ENCODE measurements around the gene NMNAT1.

DNA sequence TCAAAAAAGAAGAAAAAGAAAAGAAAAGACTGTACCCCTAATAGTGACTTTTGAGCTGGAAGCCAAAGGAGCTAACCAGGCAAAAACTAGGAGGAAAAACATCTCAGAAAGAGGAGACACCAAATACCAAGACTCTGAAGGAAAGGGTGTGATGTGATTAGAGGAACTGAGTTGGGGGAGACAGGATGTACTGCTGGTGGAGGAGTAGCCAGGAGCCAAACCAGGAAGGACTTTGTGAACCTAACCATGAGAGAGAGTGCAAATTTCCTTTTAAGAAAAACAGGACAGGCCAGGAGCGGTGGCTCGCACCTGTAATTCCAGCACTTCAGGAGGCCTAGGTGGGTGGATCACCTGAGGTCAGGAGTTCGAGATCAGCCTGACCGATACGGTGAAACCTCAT, 49.6 kb downstream of the NMNAT1 start:
- TF ChIP-seq, protein P1, sequence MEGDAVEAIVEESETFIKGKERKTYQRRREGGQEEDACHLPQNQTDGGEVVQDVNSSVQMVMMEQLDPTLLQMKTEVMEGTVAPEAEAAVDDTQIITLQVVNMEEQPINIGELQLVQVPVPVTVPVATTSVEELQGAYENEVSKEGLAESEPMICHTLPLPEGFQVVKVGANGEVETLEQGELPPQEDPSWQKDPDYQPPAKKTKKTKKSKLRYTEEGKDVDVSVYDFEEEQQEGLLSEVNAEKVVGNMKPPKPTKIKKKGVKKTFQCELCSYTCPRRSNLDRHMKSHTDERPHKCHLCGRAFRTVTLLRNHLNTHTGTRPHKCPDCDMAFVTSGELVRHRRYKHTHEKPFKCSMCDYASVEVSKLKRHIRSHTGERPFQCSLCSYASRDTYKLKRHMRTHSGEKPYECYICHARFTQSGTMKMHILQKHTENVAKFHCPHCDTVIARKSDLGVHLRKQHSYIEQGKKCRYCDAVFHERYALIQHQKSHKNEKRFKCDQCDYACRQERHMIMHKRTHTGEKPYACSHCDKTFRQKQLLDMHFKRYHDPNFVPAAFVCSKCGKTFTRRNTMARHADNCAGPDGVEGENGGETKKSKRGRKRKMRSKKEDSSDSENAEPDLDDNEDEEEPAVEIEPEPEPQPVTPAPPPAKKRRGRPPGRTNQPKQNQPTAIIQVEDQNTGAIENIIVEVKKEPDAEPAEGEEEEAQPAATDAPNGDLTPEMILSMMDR (IDR thresholded peaks at IDR 0.05; ENCODE audit: control extremely low read depth in 1 of 3, insufficient read depth in 1 of 3, low read depth in 1 of 3, low read length in 3 of 3), result no peak
- TF ChIP-seq FOSL1 (IDR thresholded peaks at IDR 0.05; ENCODE audit: insufficient read depth, low read depth, low read length) (no peak), POLR2AphosphoS5 (IDR thresholded peaks at IDR 0.05; ENCODE audit: low read depth, low read length) (no peak), CBX8 (IDR thresholded peaks at IDR 0.05; ENCODE audit: borderline replicate concordance, low read depth, low read length) (no peak), ASH2L (IDR thresholded peaks at IDR 0.05; ENCODE audit: low read length) (no peak), TAF1 (IDR thresholded peaks at IDR 0.05; ENCODE audit: low read depth, low read length) (no peak), RXRA (IDR thresholded peaks at IDR 0.05; ENCODE audit: insufficient read depth, low read depth, low read length) (no peak), POLR2A (IDR thresholded peaks at IDR 0.05; ENCODE audit: control extremely low read depth in 1 of 2, low read depth in 2 of 2, low read length in 2 of 2) (no peak)
- TF ChIP-seq, protein P2, sequence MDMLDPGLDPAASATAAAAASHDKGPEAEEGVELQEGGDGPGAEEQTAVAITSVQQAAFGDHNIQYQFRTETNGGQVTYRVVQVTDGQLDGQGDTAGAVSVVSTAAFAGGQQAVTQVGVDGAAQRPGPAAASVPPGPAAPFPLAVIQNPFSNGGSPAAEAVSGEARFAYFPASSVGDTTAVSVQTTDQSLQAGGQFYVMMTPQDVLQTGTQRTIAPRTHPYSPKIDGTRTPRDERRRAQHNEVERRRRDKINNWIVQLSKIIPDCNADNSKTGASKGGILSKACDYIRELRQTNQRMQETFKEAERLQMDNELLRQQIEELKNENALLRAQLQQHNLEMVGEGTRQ (IDR thresholded peaks at IDR 0.05; ENCODE audit: low read length), result no peak

Measured in H1 (cell line).